Common myeloid progenitor, CD34-positive (primary cell): ENCODE data around the gene CAMK4.
"Not testable (repeated sequence)": the region's sequence is repeated elsewhere in the genome, so short reads cannot be mapped to it uniquely, and the experiment has no call there.

Source experiments
- CTCF ChIA-PET: fragments of 350-600 bp; sonication (Branson Sonifier 250); formaldehyde crosslinking; loops from one replicate; lab custom pipeline; 2021; ENCODE audit warnings: antibody characterized with exemption; lab: Charles Lee
- POLR2A ChIA-PET: fragments of 350-600 bp; sonication (Branson Sonifier 250); formaldehyde crosslinking; loops from one replicate; lab custom pipeline; 2021; ENCODE audit warnings: antibody characterized with exemption; lab: Charles Lee
- DNase-seq, 3 donors: peaks; one replicate each; pipeline versions ENCODE4 v3.0.0 to v3.0.0-alpha.2; 2013
- H3K27ac ChIP-seq, 2 experiments: 1 replicate in 1 of 2; 2 replicates in 1 of 2; pipeline ENCODE4 v1.7.0; 2013; ENCODE audit warnings: inconsistent platforms in 2 of 2, low read length in 2 of 2, mild to moderate bottlenecking in 2 of 2, low read depth in 1 of 2, moderate library complexity in 1 of 2; ENCODE audit not compliant: severe bottlenecking in 2 of 2, insufficient read depth in 1 of 2, poor library complexity in 1 of 2
- H3K27me3 ChIP-seq, 5 experiments: replicated peaks in 2 of 5; 1 replicate in 3 of 5; 2 replicates in 2 of 5; pipeline versions ENCODE4 v1.6.1 to v1.7.0; 2013; ENCODE audit warnings: low read length in 4 of 5, mild to moderate bottlenecking in 2 of 5, moderate library complexity in 2 of 5, inconsistent platforms in 1 of 5; ENCODE audit not compliant: insufficient read depth in 5 of 5, control insufficient read depth in 4 of 5
- H3K36me3 ChIP-seq, 4 experiments: 1 replicate in 2 of 4; 2 replicates in 2 of 4; pipeline versions ENCODE4 v1.6.1 to v1.7.0; 2013; ENCODE audit warnings: low read length in 3 of 4, control low read depth in 1 of 4, mild to moderate bottlenecking in 1 of 4; ENCODE audit not compliant: control insufficient read depth in 4 of 4, insufficient read depth in 4 of 4
- H3K4me1 ChIP-seq, 4 experiments: 1 replicate in 3 of 4; 2 replicates in 1 of 4; pipeline versions ENCODE4 v1.6.1 to v1.7.1; 2013; ENCODE audit warnings: low read length in 3 of 4, mild to moderate bottlenecking in 3 of 4, control low read depth in 1 of 4, inconsistent platforms in 1 of 4, moderate library complexity in 1 of 4; ENCODE audit not compliant: control insufficient read depth in 4 of 4, insufficient read depth in 4 of 4; ENCODE audit errors: control extremely low read depth in 1 of 4
- H3K4me3 ChIP-seq, 7 experiments: 1 replicate in 4 of 7; 2 replicates in 3 of 7; pipeline versions ENCODE4 v1.5.1 to v1.7.0; 2013; ENCODE audit warnings: mild to moderate bottlenecking in 7 of 7, low read length in 6 of 7, moderate library complexity in 6 of 7, inconsistent platforms in 2 of 7, low read depth in 2 of 7, control low read depth in 1 of 7; ENCODE audit not compliant: insufficient read depth in 4 of 7, control insufficient read depth in 1 of 7; ENCODE audit errors: extremely low read depth in 1 of 7
- H3K9me3 ChIP-seq, 5 experiments: 1 replicate in 4 of 5; 2 replicates in 1 of 5; pipeline versions ENCODE4 v1.6.1 to v1.7.1; 2013; ENCODE audit warnings: low read length in 4 of 5, mild to moderate bottlenecking in 2 of 5, inconsistent platforms in 1 of 5, low read depth in 1 of 5, moderate library complexity in 1 of 5; ENCODE audit not compliant: control insufficient read depth in 4 of 5, insufficient read depth in 2 of 5; ENCODE audit errors: control extremely low read depth in 1 of 5
- WGBS: methylation state at CpG from one replicate; pipeline ENCODE4 v1.1.5; 2013; ENCODE audit not compliant: insufficient coverage; 5-methylcytosine and 5-hydroxymethylcytosine counted together

CAMK4 gene

DNA sequence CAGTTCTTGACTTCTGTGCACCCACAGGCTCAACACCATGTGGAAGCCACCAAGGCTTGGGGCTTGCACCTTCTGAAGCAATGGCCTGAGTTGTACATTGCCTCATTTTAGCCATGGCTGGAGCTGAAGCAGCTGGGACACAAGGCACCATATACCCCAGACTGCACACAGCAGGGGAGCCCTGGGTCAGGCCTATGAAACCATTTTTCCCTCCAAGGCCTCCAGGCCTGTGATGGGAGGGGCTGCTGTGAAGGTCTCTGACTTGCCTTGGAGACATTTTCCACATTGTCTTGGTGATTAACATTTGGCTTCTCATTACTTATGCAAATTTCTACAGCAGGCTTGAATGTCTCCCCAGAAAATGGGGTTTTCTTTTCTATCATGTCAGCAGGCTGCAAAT lies 185.1 kb downstream of the CAMK4 start:
- H3K27me3 ChIP-seq, H3K9me3 ChIP-seq, H3K27ac ChIP-seq, H3K4me1 ChIP-seq, DNase-seq, CTCF ChIA-PET, POLR2A ChIA-PET, H3K36me3 ChIP-seq, H3K4me3 ChIP-seq: not testable (repeated sequence)

DNA sequence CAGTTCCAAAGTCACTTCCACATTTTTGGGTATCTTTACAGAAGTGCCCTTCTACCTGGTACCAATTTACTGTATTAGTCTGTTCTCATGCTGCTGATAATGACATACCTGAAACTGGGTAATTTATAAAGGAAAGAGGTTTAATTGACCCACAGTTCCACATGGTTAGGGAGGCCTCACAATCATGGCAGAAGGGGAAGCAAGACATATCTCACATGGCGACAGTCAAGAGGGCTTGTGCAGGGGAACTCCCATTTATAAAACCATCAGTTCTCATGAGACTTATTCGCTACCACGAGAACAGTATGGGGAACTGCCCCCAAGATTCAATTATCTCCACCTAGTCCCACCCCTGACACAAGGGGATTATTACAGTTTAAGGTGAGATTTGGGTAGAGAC lies 185.9 kb downstream of the CAMK4 start:
- POLR2A ChIA-PET, CTCF ChIA-PET: not testable (repeated sequence)
- WGBS, result 100% methylated on average over 1 of the region's 3 CpGs

DNA sequence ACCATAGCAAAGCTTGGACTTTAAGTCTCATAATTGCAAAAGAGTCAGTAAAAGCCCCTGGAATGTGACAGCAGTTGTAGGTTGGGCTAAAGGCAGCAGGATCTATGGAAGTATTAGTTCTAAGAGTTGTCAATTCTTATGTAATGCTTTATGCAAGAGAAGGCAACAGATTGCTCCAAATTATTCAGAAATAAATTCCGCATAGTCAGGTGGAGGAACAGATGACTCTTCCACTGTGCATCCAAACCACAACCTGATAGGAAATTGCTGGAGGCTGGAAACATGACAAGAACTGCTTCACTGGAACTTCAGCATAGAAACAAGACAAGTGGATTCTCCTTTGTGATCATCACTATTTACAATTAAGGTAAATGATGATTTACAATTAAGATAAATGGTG lies 187.1 kb downstream of the CAMK4 start:
- Histone ChIP-seq H3K9me3 (no peaks in the 10 kb centered on the region), H3K27me3 (peaks cover 0 to 3% (median 0%) of the 10 kb centered on the region in 5 experiments), H3K4me1 (no peaks in the 10 kb centered on the region), H3K27ac (no peak overlapping the region), H3K4me3 (no peak overlapping the region), H3K36me3 (no peaks in the 10 kb centered on the region)
- WGBS, result no CpG with 5 or more reads among the region's 1 CpG
- ChIA-PET CTCF (no interaction called here), POLR2A (no interaction called here)
- DNase-seq, result no peak

More for the DNA sequence above, 185.9 kb downstream of the CAMK4 start:
- not testable (repeated sequence) for H3K9me3 ChIP-seq, H3K4me3 ChIP-seq, H3K4me1 ChIP-seq, H3K36me3 ChIP-seq, H3K27ac ChIP-seq, DNase-seq, H3K27me3 ChIP-seq

DNA sequence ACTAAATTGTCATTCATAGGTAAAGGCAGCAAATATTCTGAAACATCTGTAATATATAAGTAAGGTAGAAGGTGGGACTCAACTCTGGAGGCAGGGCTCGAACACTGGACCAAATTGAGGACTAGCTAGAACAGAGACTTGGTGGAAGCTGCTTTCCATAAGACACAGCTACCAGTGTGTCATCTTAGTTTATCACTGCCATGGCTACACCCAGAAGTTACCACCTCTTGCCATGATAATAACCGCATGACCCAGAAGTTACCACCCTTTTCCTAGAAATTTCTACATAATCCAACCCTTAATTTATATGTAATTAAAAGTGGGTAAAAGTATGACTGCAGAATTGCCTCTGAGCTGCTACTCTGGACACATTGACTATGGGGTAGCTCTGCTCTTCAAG lies 188.4 kb downstream of the CAMK4 start:
- Histone ChIP-seq H3K9me3 (no peaks in the 10 kb centered on the region), H3K4me1 (no peaks in the 10 kb centered on the region), H3K27ac (no peak overlapping the region), H3K36me3 (no peaks in the 10 kb centered on the region), H3K4me3 (no peak overlapping the region), H3K27me3 (peaks cover 0 to 3% (median 0%) of the 10 kb centered on the region in 5 experiments)
- CTCF ChIA-PET, result no interaction called here
- WGBS, result 100% methylated on average over 1 of the region's 2 CpGs
- POLR2A ChIA-PET, result no interaction called here
- no peak for DNase-seq

DNA sequence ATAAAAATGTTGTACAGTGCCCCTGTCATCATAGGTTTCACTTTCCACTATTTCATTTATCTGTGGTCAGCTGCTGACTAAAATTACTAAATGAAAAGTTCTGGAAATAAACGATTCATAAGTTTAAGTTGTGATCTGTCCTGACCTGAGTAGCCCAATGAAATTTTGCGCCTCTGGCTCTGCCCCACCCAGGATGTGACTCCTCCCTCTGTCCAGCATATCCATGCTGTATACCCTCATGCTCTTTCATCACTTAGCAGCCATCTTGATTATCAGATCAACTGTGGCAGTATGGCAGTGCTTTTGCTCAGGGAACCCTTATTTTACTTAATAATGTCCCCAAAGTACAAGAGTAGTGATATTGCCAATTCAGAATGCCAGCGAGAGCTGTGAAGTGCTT lies 190.9 kb downstream of the CAMK4 start:
- POLR2A ChIA-PET, result no interaction called here
- Histone ChIP-seq H3K27ac (no peak overlapping the region), H3K36me3 (no peaks in the 10 kb centered on the region), H3K27me3 (peaks cover 0 to 3% (median 0%) of the 10 kb centered on the region in 5 experiments), H3K9me3 (no peaks in the 10 kb centered on the region), H3K4me3 (no peak overlapping the region), H3K4me1 (no peaks in the 10 kb centered on the region)
- CTCF ChIA-PET, result no interaction called here
- DNase-seq, result no peak
- WGBS, result 100% methylated on average over 1 of the region's 3 CpGs

DNA sequence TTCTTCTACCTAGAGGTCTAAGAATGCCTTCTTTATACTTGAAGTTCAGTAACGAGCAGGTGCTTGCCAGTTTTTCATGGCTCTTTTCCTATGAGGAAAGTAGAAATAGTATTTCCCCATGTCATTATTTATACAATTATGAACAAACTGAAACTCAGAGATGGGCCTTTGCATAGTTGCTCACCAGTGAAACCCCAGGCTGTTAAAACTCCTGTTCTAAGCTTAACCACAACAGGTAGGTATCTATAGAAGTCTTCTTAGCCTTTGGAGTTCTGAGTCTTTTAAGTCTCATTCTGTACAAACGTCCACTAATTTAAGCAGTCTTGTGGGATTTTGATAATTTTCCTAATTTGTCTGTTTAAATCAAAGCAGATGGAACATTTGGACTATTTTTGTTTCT lies 198.1 kb downstream of the CAMK4 start:
- Histone ChIP-seq H3K9me3 (no peaks in the 10 kb centered on the region), H3K36me3 (no peaks in the 10 kb centered on the region), H3K4me3 (no peak overlapping the region), H3K27me3 (no peaks in the 10 kb centered on the region), H3K27ac (no peak overlapping the region), H3K4me1 (no peaks in the 10 kb centered on the region)
- no CpG with 5 or more reads among the region's 2 CpGs for WGBS
- ChIA-PET POLR2A (no interaction called here), CTCF (no interaction called here)
- no peak for DNase-seq

DNA sequence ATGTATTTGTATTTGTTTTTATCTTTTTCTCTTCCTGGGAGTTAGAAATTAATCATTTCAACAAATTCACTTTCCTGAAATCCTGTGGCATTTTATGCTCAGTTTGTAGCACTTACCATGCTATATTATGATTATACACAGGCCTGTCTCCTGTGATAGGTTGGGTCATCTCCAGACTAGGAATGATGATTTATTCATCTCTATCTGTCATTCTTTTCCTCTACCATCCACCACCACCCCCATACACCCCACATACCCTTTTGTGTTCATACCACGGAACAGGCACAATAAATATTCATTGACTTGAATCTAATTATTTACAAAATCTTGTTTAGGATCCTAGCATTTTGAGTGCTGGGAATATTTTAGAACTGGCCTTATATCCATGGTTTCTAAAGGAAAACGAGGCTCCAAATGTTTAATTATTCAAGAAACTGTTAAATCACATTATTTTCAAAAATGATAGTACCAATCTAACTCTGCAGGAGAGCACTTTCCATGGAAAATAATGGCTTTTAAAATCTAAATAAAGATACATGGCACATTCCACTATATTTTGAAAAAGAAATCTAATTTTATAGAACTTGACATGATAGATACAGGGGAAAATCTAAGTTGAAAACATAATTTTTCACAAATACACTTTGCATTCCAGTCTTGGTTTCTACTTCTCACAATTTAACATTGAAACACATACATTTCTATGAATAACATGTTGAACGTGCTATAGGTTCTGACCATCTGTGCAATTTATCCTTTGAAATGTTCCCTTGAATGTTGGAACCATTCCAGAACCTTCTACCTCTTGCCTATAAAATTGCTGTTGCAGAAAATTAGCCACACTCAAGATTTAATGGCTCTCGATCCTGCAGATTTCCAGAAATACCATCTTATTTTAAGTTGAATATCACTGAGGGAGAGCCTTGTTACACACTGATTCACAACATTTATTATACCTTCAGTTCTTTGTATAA lies 198.8 kb downstream of the CAMK4 start:
- DNase-seq, result no peak
- no peak overlapping the region for H3K4me3 ChIP-seq
- POLR2A ChIA-PET, result no interaction called here
- H3K9me3 ChIP-seq, result no peaks in the 10 kb centered on the region
- no peaks in the 10 kb centered on the region for H3K4me1 ChIP-seq
- H3K36me3 ChIP-seq, result no peaks in the 10 kb centered on the region
- no peak overlapping the region for H3K27ac ChIP-seq
- no peaks in the 10 kb centered on the region for H3K27me3 ChIP-seq
- 100% methylated on average over 1 of the region's 4 CpGs for WGBS
- CTCF ChIA-PET, result no interaction called here
